HG03097 (cell line): Measurements from ENCODE around the gene ABCA13.

Experiments
- ATAC-seq: cut with Tn5 transposase; IDR thresholded peaks from one replicate; pipeline ENCODE4 v1.9.1; 2021; ENCODE audit not compliant: unreplicated experiment, low FRiP score

The ABCA13 gene

GRCh38 chr7:48224042-48224441 is 52.8 kb downstream of the ABCA13 start:
- ATAC-seq, result no peak

GRCh38 chr7:48225101-48225500 is 53.8 kb downstream of the ABCA13 start:
- no peak for ATAC-seq

GRCh38 chr7:48237354-48237753 is 66.1 kb downstream of the ABCA13 start:
- ATAC-seq, result no peak

GRCh38 chr7:48242846-48243245 is 71.6 kb downstream of the ABCA13 start:
- ATAC-seq, result no peak

- ATAC-seq, result no peak
Measured at GRCh38 chr7:48244864-48245271, 73.6 kb downstream of the ABCA13 start.

GRCh38 chr7:48245751-48246472 is 74.7 kb downstream of the ABCA13 start:
- peak; percentile 89 for ATAC-seq

GRCh38 chr7:48249166-48249565 is 77.9 kb downstream of the ABCA13 start:
- ATAC-seq, result no peak

GRCh38 chr7:48250441-48250951 is 79.2 kb downstream of the ABCA13 start:
- ATAC-seq, result no peak

GRCh38 chr7:48251766-48252165 is 80.5 kb downstream of the ABCA13 start:
- ATAC-seq, result peak; percentile 88

- ATAC-seq, result no peak
Measured at GRCh38 chr7:48252995-48253394, 81.7 kb downstream of the ABCA13 start.

- ATAC-seq, result no peak
Measured at GRCh38 chr7:48255046-48255445, 83.8 kb downstream of the ABCA13 start.

- no peak for ATAC-seq
Measured at GRCh38 chr7:48259463-48260280, 88.4 kb downstream of the ABCA13 start.

- ATAC-seq, result no peak
Measured at GRCh38 chr7:48261696-48262095, 90.4 kb downstream of the ABCA13 start.

- ATAC-seq, result no peak
Measured at GRCh38 chr7:48262606-48263310, 91.5 kb downstream of the ABCA13 start.

- ATAC-seq, result no peak
Measured at GRCh38 chr7:48263311-48263650, 92.0 kb downstream of the ABCA13 start.

- no peak for ATAC-seq
Measured at GRCh38 chr7:48269066-48269465, 97.8 kb downstream of the ABCA13 start.

GRCh38 chr7:48274662-48275061 is 103.4 kb downstream of the ABCA13 start:
- ATAC-seq, result no peak

GRCh38 chr7:48279420-48279819 is 108.2 kb downstream of the ABCA13 start:
- no peak for ATAC-seq

- no peak for ATAC-seq
Measured at GRCh38 chr7:48280100-48280499, 108.8 kb downstream of the ABCA13 start.

- no peak for ATAC-seq
Measured at GRCh38 chr7:48285373-48285772, 114.1 kb downstream of the ABCA13 start.

- ATAC-seq, result no peak
Measured at GRCh38 chr7:48286836-48287235, 115.6 kb downstream of the ABCA13 start.
